Measurements from ENCODE around the gene DNAAF2.
A peak's percentile ranks its signal among the peaks of the same experiment; 100 is the strongest.
"Not testable (repeated sequence)": the region's sequence is repeated elsewhere in the genome, so short reads cannot be mapped to it uniquely, and the experiment has no call there.

Gene DNAAF2

GRCh38 chr14:49621114-49621881 is 13.7 kb downstream of the DNAAF2 start:
- DNase-seq: peak; percentile 83

- peak; percentile 99 for DNase-seq
Measured at GRCh38 chr14:49620182-49621113, 14.6 kb downstream of the DNAAF2 start, which contains the start of the genes MGAT2 and RPL36AL. Gene MGAT2, plus strand, starts transcription at chr14:49620799. Its CDS starts 470 bp downstream, at chr14:49621269. Gene RPL36AL, minus strand, starts transcription at chr14:49620626. Its CDS starts 1,522 bp downstream, at chr14:49619104.

GRCh38 chr14:49619730-49620129 is 15.3 kb downstream of the DNAAF2 start:
- no peak for DNase-seq

- DNase-seq: not testable (repeated sequence)
Measured at GRCh38 chr14:49619273-49619672, 15.8 kb downstream of the DNAAF2 start.

- no peak for DNase-seq
Measured at GRCh38 chr14:49617852-49618519, 17.1 kb downstream of the DNAAF2 start.

- no peak for DNase-seq
Measured at GRCh38 chr14:49615776-49616175, 19.3 kb downstream of the DNAAF2 start.

GRCh38 chr14:49614196-49614595 is 20.8 kb downstream of the DNAAF2 start:
- DNase-seq: no peak

- DNase-seq: no peak
Measured at GRCh38 chr14:49612671-49613070, 22.4 kb downstream of the DNAAF2 start.

GRCh38 chr14:49612251-49612650 is 22.8 kb downstream of the DNAAF2 start:
- no peak for DNase-seq

- DNase-seq: no peak
Measured at GRCh38 chr14:49607583-49607982, 27.5 kb downstream of the DNAAF2 start.

- peak; percentile 92 for DNase-seq
Measured at GRCh38 chr14:49598485-49599300, 36.4 kb downstream of the DNAAF2 start, which contains the start of gene LRR1. Gene LRR1, plus strand, starts transcription at chr14:49598940. Its CDS starts 81 bp downstream, at chr14:49599021.

GRCh38 chr14:49598189-49598484 is 36.9 kb downstream of the DNAAF2 start:
- no peak for DNase-seq

- no peak for DNase-seq
Measured at GRCh38 chr14:49594347-49595091, 40.5 kb downstream of the DNAAF2 start.

- DNase-seq: no peak
Measured at GRCh38 chr14:49593016-49593415, 42.0 kb downstream of the DNAAF2 start.

GRCh38 chr14:49589387-49589786 is 45.7 kb downstream of the DNAAF2 start:
- DNase-seq: no peak

- DNase-seq: peak; percentile 81
Measured at GRCh38 chr14:49586673-49587460, 48.2 kb downstream of the DNAAF2 start.

- peak; percentile 99 for DNase-seq
Measured at GRCh38 chr14:49585803-49586672, 49.0 kb downstream of the DNAAF2 start, which contains the start of gene RPS29. Gene RPS29, minus strand, starts transcription at chr14:49586380. Its CDS starts 34 bp downstream, at chr14:49586346.

GRCh38 chr14:49584981-49585640 is 49.9 kb downstream of the DNAAF2 start:
- DNase-seq: peak; percentile 26

- no peak for DNase-seq
Measured at GRCh38 chr14:49584058-49584457, 51.0 kb downstream of the DNAAF2 start.

Data from NCI-H69 (cell line).